A673 (cell line): ENCODE measurements around the gene TRIM39. TPM values are rescaled to one million over a fixed set of nuclear protein-coding genes. Genes with fewer than 3 reads are reported as not detected.

Experiments used
- BruUV-seq: library from RNA; stranded (reverse); fragments of 400-500 nt; replicated peaks from 2 replicates; lab custom pipeline; 2021; lab: Mats Ljungman, UMichigan
- CTCF ChIA-PET: fragments of 300-600 bp; sonication (Branson Sonifier 250); formaldehyde crosslinking; loops from one replicate; lab custom pipeline; 2022; ENCODE audit warnings: antibody characterized with exemption; lab: Charles Lee
- POLR2A ChIA-PET: fragments of 300-600 bp; sonication (Branson Sonifier 250); formaldehyde crosslinking; loops from one replicate; lab custom pipeline; 2022; ENCODE audit warnings: antibody characterized with exemption; ENCODE audit not compliant: low non-redundant PET; lab: Charles Lee
- DNase-seq: peaks from one replicate; pipeline ENCODE4 v3.0.0-alpha.2; 2015; ENCODE audit warnings: low spot score
- H3K27ac ChIP-seq: fragments of 200-600 bp; sonication (generic); 2 replicates; pipeline ENCODE4 v1.5.1; 2016; ENCODE audit warnings: mixed run types, low read depth, mild to moderate bottlenecking, mixed read lengths, antibody characterized with exemption, low read length; ENCODE audit not compliant: poor library complexity, severe bottlenecking
- H3K27me3 ChIP-seq: fragments of 200-600 bp; sonication (generic); replicated peaks from 2 replicates; pipeline ENCODE4 v1.6.1; 2017; ENCODE audit warnings: mixed run types, low read depth, mild to moderate bottlenecking, mixed read lengths, antibody characterized with exemption, low read length; ENCODE audit not compliant: insufficient read depth, poor library complexity
- H3K36me3 ChIP-seq: fragments of 200-600 bp; sonication (generic); 2 replicates; pipeline ENCODE4 v1.6.1; 2016; ENCODE audit warnings: mixed run types, mild to moderate bottlenecking, mixed read lengths, antibody characterized with exemption, low read length; ENCODE audit not compliant: insufficient read depth, poor library complexity, severe bottlenecking
- H3K4me1 ChIP-seq: fragments of 200-600 bp; sonication (generic); 2 replicates; pipeline ENCODE4 v1.6.1; 2017; ENCODE audit warnings: mixed run types, mild to moderate bottlenecking, mixed read lengths, antibody characterized with exemption, low read length; ENCODE audit not compliant: insufficient read depth, poor library complexity, severe bottlenecking
- H3K4me3 ChIP-seq: fragments of 200-600 bp; sonication (generic); 2 replicates; pipeline ENCODE4 v1.5.1; 2016; ENCODE audit warnings: low read depth, mixed run types, mild to moderate bottlenecking, mixed read lengths, low read length; ENCODE audit not compliant: poor library complexity, severe bottlenecking
- H3K9me3 ChIP-seq: fragments of 200-600 bp; sonication (generic); 2 replicates; pipeline ENCODE4 v1.6.1; 2016; ENCODE audit warnings: mixed run types, low read depth, mild to moderate bottlenecking, mixed read lengths, antibody characterized with exemption, low read length; ENCODE audit not compliant: poor library complexity, severe bottlenecking
- CTCF ChIP-seq: fragments of 300-800, 200-600 bp; sonication (generic); conservative IDR thresholded peaks from 2 replicates; pipeline ENCODE4 v1.5.1; 2017; ENCODE audit warnings: low read depth, mild to moderate bottlenecking, antibody characterized with exemption, low read length, moderate library complexity, mixed read lengths
- EZH2 ChIP-seq: fragments of 200-600 bp; sonication (generic); IDR thresholded peaks from 2 replicates; pipeline ENCODE4 v1.6.1; 2017; ENCODE audit warnings: borderline replicate concordance, low read depth, mild to moderate bottlenecking, mixed read lengths, antibody characterized with exemption, low read length; ENCODE audit not compliant: poor library complexity, severe bottlenecking
- intact Hi-C: fragments of 100-400 bp; cut with micrococcal nuclease; formaldehyde crosslinking; loops from one replicate; pipeline ENCODE4 v1.10.0; 2022; ENCODE audit not compliant: unreplicated experiment
- total RNA-seq: library from RNA; stranded (reverse); gene quantifications from 2 replicates; pipeline ENCODE4 v1.2.3, GENCODE V29; 2021

TRIM39 gene
- total RNA-seq, 1 experiment from 2014 or later, result 14.3 TPM

- Histone ChIP-seq H3K27me3 (no peaks in the 10 kb centered on the region), H3K36me3 (peaks cover 5% of the 10 kb centered on the region), H3K4me1 (no peaks in the 10 kb centered on the region), H3K9me3 (peaks cover 89% of the 10 kb centered on the region), H3K27ac (no peak overlapping the region), H3K4me3 (no peak overlapping the region)
- intact Hi-C loops, result no loop called here
- ChIA-PET CTCF (no interaction called here), POLR2A (no interaction called here)
- no TSS peak for BruUV-seq
- DNase-seq, result no peak
- TF ChIP-seq CTCF (no peak), EZH2 (no peak)
Observed at GRCh38 chr6:30283761-30284160, 43.0 kb upstream of the TRIM39 start.

- H3K4me3 ChIP-seq, result no peak overlapping the region
- CTCF ChIA-PET, result no interaction called here
- no peak for DNase-seq
- POLR2A ChIA-PET, result no interaction called here
- H3K36me3 ChIP-seq, result peaks cover 35% of the 10 kb centered on the region
- BruUV-seq, result TSS peak; percentile 3
- H3K9me3 ChIP-seq, result peaks cover 73% of the 10 kb centered on the region
- intact Hi-C loops, result no loop called here
- H3K4me1 ChIP-seq, result no peaks in the 10 kb centered on the region
- no peak overlapping the region for H3K27ac ChIP-seq
- no peaks in the 10 kb centered on the region for H3K27me3 ChIP-seq
- TF ChIP-seq CTCF (no peak), EZH2 (no peak)
Observed at GRCh38 chr6:30287139-30287538, 39.6 kb upstream of the TRIM39 start.

- ChIA-PET CTCF (no interaction called here), POLR2A (no interaction called here)
- intact Hi-C loops, result no loop called here
- Histone ChIP-seq H3K4me3 (no peak overlapping the region), H3K4me1 (no peaks in the 10 kb centered on the region), H3K36me3 (peaks cover 45% of the 10 kb centered on the region), H3K27ac (peak overlapping the region; percentile 33), H3K27me3 (no peaks in the 10 kb centered on the region), H3K9me3 (peaks cover 21% of the 10 kb centered on the region)
- TF ChIP-seq CTCF (no peak), EZH2 (no peak)
- no TSS peak for BruUV-seq
- no peak for DNase-seq
Observed at GRCh38 chr6:30295837-30296236, 30.9 kb upstream of the TRIM39 start.
